Endodermal cell (in vitro differentiated cells): ENCODE data around the gene KIT. TPM values are rescaled to one million over a fixed set of nuclear protein-coding genes. Genes with fewer than 3 reads are reported as not detected.

Source experiments
- DNase-seq: peaks from one replicate; pipeline ENCODE4 v3.0.0-alpha.2; 2017
- H3K27ac ChIP-seq: 2 replicates; pipeline ENCODE4 v1.5.1; 2013; ENCODE audit warnings: mild to moderate bottlenecking, low read depth, low read length, moderate library complexity
- H3K27me3 ChIP-seq: 2 replicates; pipeline ENCODE4 v1.6.1; 2013; ENCODE audit warnings: mild to moderate bottlenecking, low read length, moderate library complexity; ENCODE audit not compliant: insufficient read depth, control insufficient read depth, poor library complexity, severe bottlenecking
- H3K36me3 ChIP-seq: 2 replicates; pipeline ENCODE4 v1.7.0; 2013; ENCODE audit warnings: mild to moderate bottlenecking, low read length, moderate library complexity; ENCODE audit not compliant: control insufficient read depth, insufficient read depth
- H3K4me1 ChIP-seq: one replicate; pipeline ENCODE4 v1.7.0; 2013; ENCODE audit warnings: low read length; ENCODE audit not compliant: control insufficient read depth, insufficient read depth
- H3K4me3 ChIP-seq: 2 replicates; pipeline ENCODE4 v1.5.1; 2013; ENCODE audit warnings: mild to moderate bottlenecking, low read length, moderate library complexity
- H3K9ac ChIP-seq: 2 replicates; pipeline ENCODE4 v1.6.1; 2013; ENCODE audit warnings: mild to moderate bottlenecking, low read length, moderate library complexity; ENCODE audit not compliant: poor library complexity, severe bottlenecking; ENCODE audit errors: extremely low read depth
- H3K9me3 ChIP-seq: 2 replicates; pipeline ENCODE4 v1.6.1; 2013; ENCODE audit warnings: mild to moderate bottlenecking, low read length, moderate library complexity; ENCODE audit not compliant: control insufficient read depth
- H3K27ac Mint-ChIP-seq: 2 replicates; pipeline ENCODE4 v1.8.0; 2020; ENCODE audit warnings: mixed read lengths
- H3K27me3 Mint-ChIP-seq: 2 replicates; pipeline ENCODE4 v1.8.0; 2021; ENCODE audit warnings: mild to moderate bottlenecking, mixed read lengths; ENCODE audit not compliant: insufficient read depth
- H3K36me3 Mint-ChIP-seq: 2 replicates; pipeline ENCODE4 v1.8.0; 2020; ENCODE audit warnings: low read depth, mixed read lengths
- H3K4me1 Mint-ChIP-seq: 2 replicates; pipeline ENCODE4 v1.8.0; 2020; ENCODE audit warnings: mixed read lengths
- H3K4me3 Mint-ChIP-seq: 2 replicates; pipeline ENCODE4 v1.8.0; 2020; ENCODE audit warnings: mild to moderate bottlenecking, moderate library complexity, mixed read lengths
- H3K9me3 Mint-ChIP-seq: 2 replicates; pipeline ENCODE4 v1.8.0; 2020; ENCODE audit warnings: mild to moderate bottlenecking, mixed read lengths
- CTCF ChIP-seq: fragments of 200-600 bp; sonication (generic); conservative IDR thresholded peaks from 2 replicates; pipeline ENCODE4 v1.5.0; 2021; ENCODE audit warnings: antibody characterized with exemption, mild to moderate bottlenecking
- WGBS, 2 experiments: methylation state at CpG; one replicate each; pipeline versions ENCODE4 v1.1.5 to v1.1.7; 2013; ENCODE audit warnings: missing lambda C conversion rate in 2 of 2, mixed read lengths in 1 of 2; ENCODE audit not compliant: insufficient coverage in 1 of 2, insufficient read length in 1 of 2; 5-methylcytosine and 5-hydroxymethylcytosine counted together
- total RNA-seq, 2 donors: library from RNA; stranded (reverse); fragmentation: NEBNext Ultra II Directional in 1 of 2; extraction: Animal tissue kit (Norgen Biotek cat#: 25700) in 1 of 2; gene quantifications; 2 replicates in 1 of 2; 3 replicates in 1 of 2; pipeline ENCODE4 v1.2.1, GENCODE V29; 2021

The KIT gene
- total RNA-seq, 2 donors from 2014 or later = 135 to 167 TPM

GRCh38 chr4:54714631-54715030, 56.9 kb downstream of the KIT start:
- Mint-ChIP-seq H3K27me3 (no peaks in the 10 kb centered on the region), H3K9me3 (no peaks in the 10 kb centered on the region), H3K4me1 (no peaks in the 10 kb centered on the region), H3K27ac (no peak overlapping the region), H3K4me3 (no peak overlapping the region), H3K36me3 (peaks cover 41% of the 10 kb centered on the region)
- no peaks in the 10 kb centered on the region for H3K9me3 ChIP-seq
- H3K27me3 ChIP-seq = no peaks in the 10 kb centered on the region
- H3K36me3 ChIP-seq = peaks cover 69% of the 10 kb centered on the region
- no peak overlapping the region for H3K9ac ChIP-seq
- no peak overlapping the region for H3K27ac ChIP-seq
- no peak for DNase-seq
- no peak overlapping the region for H3K4me3 ChIP-seq
- H3K4me1 ChIP-seq = no peaks in the 10 kb centered on the region
- TF ChIP-seq CTCF = no peak
- 83 to 85% methylated on average over 7 to 8 of the region's 8 CpGs for WGBS, 2 experiments

GRCh38 chr4:54716478-54717065, 58.8 kb downstream of the KIT start:
- Mint-ChIP-seq H3K27me3 (no peaks in the 10 kb centered on the region), H3K4me3 (no peak overlapping the region), H3K4me1 (no peaks in the 10 kb centered on the region)

GRCh38 chr4:54717694-54718093, 59.9 kb downstream of the KIT start:
- Mint-ChIP-seq H3K27me3 (no peaks in the 10 kb centered on the region), H3K4me1 (no peaks in the 10 kb centered on the region), H3K4me3 (no peak overlapping the region), H3K27ac (peak overlapping the region; percentile 23), H3K9me3 (no peaks in the 10 kb centered on the region), H3K36me3 (peaks cover 23% of the 10 kb centered on the region)
- peaks cover 67% of the 10 kb centered on the region for H3K36me3 ChIP-seq
- no peaks in the 10 kb centered on the region for H3K27me3 ChIP-seq
- H3K9me3 ChIP-seq = no peaks in the 10 kb centered on the region
- H3K27ac ChIP-seq = no peak overlapping the region
- H3K4me1 ChIP-seq = no peaks in the 10 kb centered on the region
- DNase-seq = no peak
- TF ChIP-seq CTCF = no peak
- no peak overlapping the region for H3K4me3 ChIP-seq
- WGBS, 2 experiments = 92 to 94% methylated on average over 3 of the region's 3 CpGs
- H3K9ac ChIP-seq = no peak overlapping the region

More at GRCh38 chr4:54716478-54717065, 58.8 kb downstream of the KIT start:
- Histone ChIP-seq H3K27ac (no peak overlapping the region), H3K36me3 (peaks cover 70% of the 10 kb centered on the region), H3K9me3 (no peaks in the 10 kb centered on the region), H3K4me1 (no peaks in the 10 kb centered on the region), H3K27me3 (no peaks in the 10 kb centered on the region), H3K9ac (no peak overlapping the region), H3K4me3 (no peak overlapping the region)
- TF ChIP-seq CTCF = no peak
- WGBS, 2 experiments = 97 to 98% methylated on average over 3 to 5 of the region's 5 CpGs
- H3K36me3 Mint-ChIP-seq = peaks cover 29% of the 10 kb centered on the region
- no peak for DNase-seq
- H3K27ac Mint-ChIP-seq = no peak overlapping the region
- no peaks in the 10 kb centered on the region for H3K9me3 Mint-ChIP-seq
